HT1080 (cell line): Measurements from ENCODE around the gene MSI2. TPM values are rescaled to one million over a fixed set of nuclear protein-coding genes. Genes with fewer than 3 reads are reported as not detected.
"Not testable (repeated sequence)": the region's sequence is repeated elsewhere in the genome, so short reads cannot be mapped to it uniquely, and the experiment has no call there.

Experiments
- DNase-seq: peaks from one replicate; pipeline ENCODE4 v3.0.0-alpha.2; 2015; ENCODE audit warnings: low read depth
- total RNA-seq: library from RNA; depleted of rRNA; stranded (reverse); fragments of >200 nt; shearing (Covaris generic); gene quantifications from 2 replicates; pipeline ENCODE4 v1.2.3, GENCODE V29; 2014

Gene MSI2
- total RNA-seq, 1 experiment from 2014 or later: 33.0 TPM

GRCh38 chr17:57495771-57496170, 239.4 kb downstream of the MSI2 start:
- no peak for DNase-seq

GRCh38 chr17:57496382-57496781, 240.1 kb downstream of the MSI2 start:
- no peak for DNase-seq

GRCh38 chr17:57498443-57498842, 242.1 kb downstream of the MSI2 start:
- DNase-seq: no peak

GRCh38 chr17:57499221-57499620, 242.9 kb downstream of the MSI2 start:
- DNase-seq: not testable (repeated sequence)

- no peak for DNase-seq
Observed at GRCh38 chr17:57499648-57500049, 243.3 kb downstream of the MSI2 start.

GRCh38 chr17:57501016-57501415, 244.7 kb downstream of the MSI2 start:
- DNase-seq: no peak

GRCh38 chr17:57502022-57502421, 245.7 kb downstream of the MSI2 start:
- DNase-seq: no peak

GRCh38 chr17:57502811-57503241, 246.5 kb downstream of the MSI2 start:
- DNase-seq: no peak

GRCh38 chr17:57504208-57504607, 247.9 kb downstream of the MSI2 start:
- DNase-seq: no peak

- no peak for DNase-seq
Observed at GRCh38 chr17:57505841-57506773, 249.8 kb downstream of the MSI2 start.

GRCh38 chr17:57506774-57507127, 250.4 kb downstream of the MSI2 start:
- DNase-seq: no peak

- no peak for DNase-seq
Observed at GRCh38 chr17:57507828-57508227, 251.5 kb downstream of the MSI2 start.

GRCh38 chr17:57508671-57509070, 252.3 kb downstream of the MSI2 start:
- no peak for DNase-seq

- DNase-seq: no peak
Observed at GRCh38 chr17:57511475-57512123, 255.3 kb downstream of the MSI2 start.

GRCh38 chr17:57512258-57512657, 255.9 kb downstream of the MSI2 start:
- DNase-seq: no peak

GRCh38 chr17:57512691-57513090, 256.4 kb downstream of the MSI2 start:
- DNase-seq: no peak

GRCh38 chr17:57513569-57513968, 257.2 kb downstream of the MSI2 start:
- DNase-seq: no peak

- no peak for DNase-seq
Observed at GRCh38 chr17:57514614-57515013, 258.3 kb downstream of the MSI2 start.

GRCh38 chr17:57515662-57516211, 259.4 kb downstream of the MSI2 start:
- DNase-seq: no peak

GRCh38 chr17:57516290-57517230, 260.2 kb downstream of the MSI2 start:
- DNase-seq: no peak

- no peak for DNase-seq
Observed at GRCh38 chr17:57517273-57517631, 260.9 kb downstream of the MSI2 start.
